PC-3 (cell line): ENCODE data around the gene RAD51C. TPM values are rescaled to one million over a fixed set of nuclear protein-coding genes. Genes with fewer than 3 reads are reported as not detected.

ENCODE experiments used
- ATAC-seq: fragments of 200-7000 bp; cut with Tn5 transposase; 2 replicates; pipeline ENCODE4 v1.9.1; 2020; ENCODE audit warnings: mild to moderate bottlenecking, moderate library complexity
- BruUV-seq: library from RNA; stranded (reverse); fragments of 400-500 nt; replicated peaks from 2 replicates; lab custom pipeline; 2021; lab: Mats Ljungman, UMichigan
- CTCF ChIA-PET: fragments of 300-600 bp; sonication (Branson Sonifier 250); formaldehyde crosslinking; loops from one replicate; lab custom pipeline; 2022; ENCODE audit warnings: antibody characterized with exemption; lab: Charles Lee
- POLR2A ChIA-PET: fragments of 300-600 bp; sonication (Branson Sonifier 250); formaldehyde crosslinking; loops from one replicate; lab custom pipeline; 2022; ENCODE audit warnings: antibody characterized with exemption; ENCODE audit not compliant: unreplicated experiment; lab: Charles Lee
- DNase-seq: peaks from one replicate; pipeline ENCODE4 v3.0.0-alpha.2; 2015
- H2AFZ ChIP-seq: fragments of 300-600 bp; sonication (generic); 2 replicates; pipeline ENCODE4 v1.6.0; 2016; ENCODE audit warnings: antibody characterized with exemption, low read length
- H3F3A ChIP-seq: fragments of 300-600 bp; sonication (generic); one replicate; pipeline ENCODE4 v1.6.0; 2017; ENCODE audit warnings: antibody characterized with exemption, low read length, control low read depth, mild to moderate bottlenecking; ENCODE audit not compliant: unreplicated experiment
- H3K27ac ChIP-seq: fragments of 300-600 bp; sonication (generic); 2 replicates; pipeline ENCODE4 v1.5.1; 2016; ENCODE audit warnings: mild to moderate bottlenecking, low read length
- H3K27me3 ChIP-seq: fragments of 300-600 bp; sonication (generic); 2 replicates; pipeline ENCODE4 v1.6.1; 2016; ENCODE audit warnings: low read length, mixed read lengths
- H3K36me3 ChIP-seq: fragments of 300-600 bp; sonication (generic); 2 replicates; pipeline ENCODE4 v1.6.1; 2016; ENCODE audit warnings: low read depth, mixed run types, low read length, mixed read lengths
- H3K4me1 ChIP-seq: fragments of 300-600 bp; sonication (generic); 2 replicates; pipeline ENCODE4 v1.5.1; 2016; ENCODE audit warnings: low read length; ENCODE audit not compliant: insufficient read depth
- H3K4me2 ChIP-seq: fragments of 300-600 bp; sonication (generic); 2 replicates; pipeline ENCODE4 v1.6.0; 2016; ENCODE audit warnings: low read length
- H3K4me3 ChIP-seq: fragments of 300-600 bp; sonication (generic); 2 replicates; pipeline ENCODE4 v1.5.1; 2016; ENCODE audit warnings: mild to moderate bottlenecking, low read length, mixed read lengths
- H3K79me2 ChIP-seq: fragments of 300-600 bp; sonication (generic); 2 replicates; pipeline ENCODE4 v1.6.1; 2017; ENCODE audit warnings: low read length, mixed read lengths
- H3K9ac ChIP-seq: fragments of 300-600 bp; sonication (generic); 2 replicates; pipeline ENCODE4 v1.6.0; 2016; ENCODE audit warnings: mild to moderate bottlenecking, low read length
- H3K9me2 ChIP-seq: fragments of 300-600 bp; sonication (generic); replicated peaks from 2 replicates; pipeline ENCODE4 v1.6.1; 2016; ENCODE audit warnings: mixed run types, low read length, mixed read lengths
- H3K9me3 ChIP-seq: fragments of 300-600 bp; sonication (generic); 2 replicates; pipeline ENCODE4 v1.6.1; 2016; ENCODE audit warnings: low read length, mixed read lengths
- H4K20me1 ChIP-seq: fragments of 300-600 bp; sonication (generic); 2 replicates; pipeline ENCODE4 v1.6.1; 2016; ENCODE audit warnings: low read length, mixed read lengths
- CTCF ChIP-seq: fragments of 300-600 bp; sonication (generic); conservative IDR thresholded peaks from 2 replicates; pipeline ENCODE4 v1.5.1; 2017; ENCODE audit warnings: antibody characterized with exemption, low read depth, mild to moderate bottlenecking, low read length
- EZH2 ChIP-seq: fragments of 300-600 bp; sonication (generic); IDR thresholded peaks from one replicate; pipeline ENCODE4 v1.6.1; 2017; ENCODE audit warnings: antibody characterized with exemption, mild to moderate bottlenecking, low read length; ENCODE audit not compliant: unreplicated experiment
- EZH2phosphoT487 ChIP-seq: fragments of 300-600 bp; sonication (generic); IDR thresholded peaks from 2 replicates; pipeline ENCODE4 v1.6.1; 2018; ENCODE audit warnings: mild to moderate bottlenecking, antibody characterized with exemption, low read length, borderline replicate concordance
- intact Hi-C: fragments of 100-400 bp; cut with micrococcal nuclease; formaldehyde crosslinking; loops from 2 replicates; pipeline ENCODE4 v1.9.0; 2023
- total RNA-seq: library from RNA; depleted of rRNA; stranded (reverse); fragments of >200 nt; gene quantifications from 2 replicates; pipeline ENCODE4 v1.2.3, GENCODE V29; 2014

Gene RAD51C
- total RNA-seq, 1 experiment from 2014 or later: 71.1 TPM

GRCh38 chr17:58756246-58757161 lies 64.1 kb downstream of the RAD51C start:
- ATAC-seq (peak; percentile 54), DNase-seq (no peak)
- intact Hi-C loops: no loop called here
- CTCF ChIA-PET: no interaction called here
- Histone ChIP-seq H4K20me1 (no peaks in the 10 kb centered on the region), H3F3A (no peaks in the 10 kb centered on the region), H3K9ac (no peak overlapping the region), H2AFZ (peak overlapping the region; percentile 75; the same call in 1 of the 2 replicates), H3K9me2 (no peaks in the 10 kb centered on the region), H3K4me2 (peak overlapping the region; percentile 87), H3K9me3 (no peaks in the 10 kb centered on the region), H3K36me3 (no peaks in the 10 kb centered on the region), H3K27ac (no peak overlapping the region), H3K27me3 (peaks cover 85% of the 10 kb centered on the region), H3K79me2 (no peaks in the 10 kb centered on the region), H3K4me3 (peak overlapping the region; percentile 66), H3K4me1 (peaks cover 11% of the 10 kb centered on the region; the same call in 1 of the 2 replicates)
- no TSS peak for BruUV-seq
- TF ChIP-seq CTCF (no peak), EZH2phosphoT487 (peak; percentile 86), EZH2 (peak; percentile 99)
- POLR2A ChIA-PET: no interaction called here

DNA sequence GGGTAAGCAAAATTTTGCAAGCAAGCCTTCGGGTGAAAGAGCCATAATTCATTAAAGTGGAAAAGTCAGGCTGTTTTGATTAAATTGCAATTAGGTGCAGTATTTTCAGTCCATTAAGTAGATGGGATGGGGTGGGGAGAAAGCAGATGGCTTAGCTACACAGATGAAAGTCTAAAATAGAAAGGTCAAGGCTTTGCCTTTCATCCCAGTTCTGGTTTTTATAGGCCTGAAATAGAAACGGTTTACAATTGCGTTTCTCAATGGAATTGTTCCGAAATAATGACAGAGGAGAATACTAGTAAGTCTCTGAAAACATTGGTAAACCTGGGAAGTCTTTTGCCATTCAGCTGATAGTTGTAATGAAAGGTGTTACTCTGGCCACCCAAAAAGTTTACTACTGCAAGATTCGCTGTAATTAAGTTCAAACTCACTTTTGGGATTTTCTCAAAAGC lies 64.8 kb downstream of the RAD51C start:
- no peaks in the 10 kb centered on the region for H3K9me2 ChIP-seq
- no peak for DNase-seq
- H3K4me3 ChIP-seq: no peak overlapping the region
- H3F3A ChIP-seq: no peaks in the 10 kb centered on the region
- ChIA-PET CTCF (no interaction called here), POLR2A (no interaction called here)
- H3K79me2 ChIP-seq: no peaks in the 10 kb centered on the region
- H2AFZ ChIP-seq: no peak overlapping the region
- no peak overlapping the region for H3K27ac ChIP-seq
- ATAC-seq: no peak
- H3K27me3 ChIP-seq: peaks cover 92% of the 10 kb centered on the region
- H4K20me1 ChIP-seq: no peaks in the 10 kb centered on the region
- no peaks in the 10 kb centered on the region for H3K9me3 ChIP-seq
- H3K9ac ChIP-seq: no peak overlapping the region
- H3K36me3 ChIP-seq: no peaks in the 10 kb centered on the region
- BruUV-seq: no TSS peak
- H3K4me2 ChIP-seq: no peak overlapping the region
- TF ChIP-seq EZH2 (no peak), CTCF (no peak), EZH2phosphoT487 (no peak)
- peaks cover 11% of the 10 kb centered on the region; the same call in 1 of the 2 replicates for H3K4me1 ChIP-seq
- intact Hi-C loops: no loop called here

DNA sequence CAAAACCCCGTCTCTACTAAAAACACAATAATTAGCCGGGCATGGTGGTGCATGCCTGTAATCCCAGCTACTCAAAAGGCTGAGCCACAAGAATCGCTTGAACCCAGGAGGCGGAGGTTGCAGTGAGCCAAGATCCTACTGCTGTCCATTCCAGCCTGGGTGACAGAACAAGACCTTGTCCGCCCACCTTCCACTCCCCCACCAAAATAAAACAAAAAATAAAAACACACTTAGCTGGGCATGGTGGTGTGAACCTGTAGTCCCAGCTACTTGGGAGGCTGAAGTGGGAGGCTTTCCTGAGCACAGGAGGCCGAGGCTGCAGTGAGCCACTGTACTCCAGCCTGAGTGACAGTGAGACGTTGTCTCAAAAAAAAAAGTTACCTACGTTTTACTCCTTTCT lies 66.5 kb downstream of the RAD51C start:
- Histone ChIP-seq H4K20me1 (no peaks in the 10 kb centered on the region), H3K9me2 (no peaks in the 10 kb centered on the region), H3K4me2 (no peak overlapping the region), H3K9ac (no peak overlapping the region), H3K36me3 (no peaks in the 10 kb centered on the region), H3F3A (no peaks in the 10 kb centered on the region), H3K9me3 (no peaks in the 10 kb centered on the region), H2AFZ (no peak overlapping the region), H3K4me3 (no peak overlapping the region), H3K27ac (no peak overlapping the region), H3K79me2 (no peaks in the 10 kb centered on the region), H3K27me3 (peaks cover 88% of the 10 kb centered on the region), H3K4me1 (peaks cover 11% of the 10 kb centered on the region; the same call in 1 of the 2 replicates)
- no peak for DNase-seq
- ChIA-PET POLR2A (no interaction called here), CTCF (no interaction called here)
- intact Hi-C loops: no loop called here
- no peak for ATAC-seq
- no TSS peak for BruUV-seq
- no peak for TF ChIP-seq CTCF
- TF ChIP-seq EZH2: no peak
- TF ChIP-seq EZH2phosphoT487: no peak
